H1 (cell line): ENCODE results near the gene SLC25A45.

Source experiments
- ATF3 ChIP-seq: IDR thresholded peaks from 2 replicates; pipeline ENCODE4 v1.6.1; 2011; ENCODE audit warnings: low read depth, mild to moderate bottlenecking, low read length; ENCODE audit not compliant: insufficient read depth
- CTCF ChIP-seq, 3 experiments: IDR thresholded peaks; 1 replicate in 2 of 3; 2 replicates in 1 of 3; pipeline versions ENCODE4 v1.5.1 to v1.6.1; 2011; ENCODE audit warnings: low read length in 3 of 3, mild to moderate bottlenecking in 3 of 3, inconsistent platforms in 2 of 3, low read depth in 1 of 3, moderate library complexity in 1 of 3; ENCODE audit not compliant: insufficient read depth in 1 of 3; ENCODE audit errors: control extremely low read depth in 1 of 3
- EZH2 ChIP-seq: fragments of 200-600 bp; sonication (generic); IDR thresholded peaks from 2 replicates; pipeline ENCODE4 v1.7.1; 2012; ENCODE audit warnings: low read depth, mild to moderate bottlenecking, moderate library complexity, low read length, inconsistent platforms; ENCODE audit not compliant: severe bottlenecking
- GABPA ChIP-seq: IDR thresholded peaks from 2 replicates; pipeline ENCODE4 v1.6.1; 2011; ENCODE audit warnings: mild to moderate bottlenecking, low read length, moderate library complexity, borderline replicate concordance; ENCODE audit not compliant: insufficient read depth
- POLR2A ChIP-seq, 2 experiments: IDR thresholded peaks; 1 replicate in 1 of 2; 2 replicates in 1 of 2; pipeline ENCODE4 v1.6.1; 2011; ENCODE audit warnings: low read depth in 2 of 2, low read length in 2 of 2, mild to moderate bottlenecking in 2 of 2; ENCODE audit errors: control extremely low read depth in 1 of 2
- RFX5 ChIP-seq: IDR thresholded peaks from 2 replicates; pipeline ENCODE4 v1.6.1; 2011; ENCODE audit warnings: low read depth, low read length, improper control_type of control experiment, borderline replicate concordance
- SUZ12 ChIP-seq: fragments of 200-600 bp; sonication (generic); IDR thresholded peaks from 2 replicates; pipeline ENCODE4 v1.6.1; 2012; ENCODE audit warnings: mild to moderate bottlenecking, inconsistent platforms, low read length, moderate library complexity, mixed read lengths
- TEAD4 ChIP-seq: IDR thresholded peaks from 2 replicates; pipeline ENCODE4 v1.6.1; 2012; ENCODE audit warnings: low read depth, low read length, inconsistent platforms, mixed read lengths

- TF ChIP-seq POLR2A (IDR thresholded peaks at IDR 0.05; ENCODE audit: control extremely low read depth in 1 of 2, low read depth in 2 of 2, low read length in 2 of 2) (no peak), RFX5 (no peak), SUZ12 (no peak), GABPA (no peak), CTCF (IDR thresholded peaks at IDR 0.05; ENCODE audit: control extremely low read depth in 1 of 3, insufficient read depth in 1 of 3, low read depth in 1 of 3, low read length in 3 of 3) (no peak), ATF3 (0 out of 2 replicates have a peak, but pooled peaks have one; percentile 38), TEAD4 (peak; percentile 88), EZH2 (no peak)
Observed at GRCh38 chr11:65421794-65422632, 39.6 kb upstream of the SLC25A45 start.
